HG02870 (cell line): ENCODE data around the gene USP27X.

Source experiments
- ATAC-seq: cut with Tn5 transposase; IDR thresholded peaks from one replicate; pipeline ENCODE4 v1.9.1; 2021; ENCODE audit warnings: mild to moderate bottlenecking, moderate library complexity; ENCODE audit not compliant: unreplicated experiment

Gene USP27X

GRCh38 chrX:49878834-49879655 lies at the start of gene USP27X:
Gene USP27X, plus strand, starts transcription at chrX:49879484. Its CDS starts 824 bp downstream, at chrX:49880308.
- peak; percentile 86 for ATAC-seq

GRCh38 chrX:49838374-49838773 lies 40.9 kb upstream of the USP27X start:
- no peak for ATAC-seq

GRCh38 chrX:49840679-49841078 lies 38.6 kb upstream of the USP27X start:
- ATAC-seq = no peak

GRCh38 chrX:49842621-49843020 lies 36.7 kb upstream of the USP27X start:
- no peak for ATAC-seq

- ATAC-seq = no peak
These were observed 34.7 kb upstream of the USP27X start for GRCh38 chrX:49844611-49845010.

- ATAC-seq = no peak
These were observed 33.4 kb upstream of the USP27X start for GRCh38 chrX:49845701-49846403.

- ATAC-seq = no peak
These were observed 32.8 kb upstream of the USP27X start for GRCh38 chrX:49846522-49846921.

- no peak for ATAC-seq
These were observed 31.0 kb upstream of the USP27X start for GRCh38 chrX:49848275-49848674.

GRCh38 chrX:49850028-49850427 lies 29.3 kb upstream of the USP27X start:
- no peak for ATAC-seq

- ATAC-seq = no peak
These were observed 25.6 kb upstream of the USP27X start for GRCh38 chrX:49853661-49854060.

- ATAC-seq = no peak
These were observed 22.5 kb upstream of the USP27X start for GRCh38 chrX:49856819-49857218.

GRCh38 chrX:49858341-49858740 lies 20.9 kb upstream of the USP27X start:
- ATAC-seq = no peak

- no peak for ATAC-seq
These were observed 19.8 kb upstream of the USP27X start for GRCh38 chrX:49859491-49859890.

GRCh38 chrX:49860867-49861535 lies 18.3 kb upstream of the USP27X start:
- ATAC-seq = no peak

- ATAC-seq = no peak
These were observed 17.2 kb upstream of the USP27X start for GRCh38 chrX:49862093-49862492.

- ATAC-seq = no peak
These were observed 10.5 kb upstream of the USP27X start for GRCh38 chrX:49868739-49869138.

- ATAC-seq = no peak
These were observed 2.5 kb upstream of the USP27X start for GRCh38 chrX:49876750-49877149.

GRCh38 chrX:49877397-49878101 lies 1.7 kb upstream of the USP27X start:
- ATAC-seq = no peak

GRCh38 chrX:49878128-49878833 lies 1.0 kb upstream of the USP27X start:
- no peak for ATAC-seq

- peak; percentile 14 for ATAC-seq
These were observed 483 bp downstream of the USP27X start for GRCh38 chrX:49879656-49880277.
